Measurements from ENCODE around the gene FXR2. TPM values are rescaled to one million over a fixed set of nuclear protein-coding genes. Genes with fewer than 3 reads are reported as not detected.

FXR2 gene
- total RNA-seq, 1 experiment from 2014 or later, result 60.7 TPM

- peak; percentile 82 for DNase-seq (ENCODE audit: low read depth)
These were observed 41.2 kb downstream of the FXR2 start for GRCh38 chr17:7573324-7574080.

GRCh38 chr17:7572588-7573323 lies 41.9 kb downstream of the FXR2 start:
- DNase-seq (ENCODE audit: low read depth), result peak; percentile 99

- no peak for DNase-seq (ENCODE audit: low read depth)
These were observed 42.4 kb downstream of the FXR2 start for GRCh38 chr17:7572338-7572587.

DNA sequence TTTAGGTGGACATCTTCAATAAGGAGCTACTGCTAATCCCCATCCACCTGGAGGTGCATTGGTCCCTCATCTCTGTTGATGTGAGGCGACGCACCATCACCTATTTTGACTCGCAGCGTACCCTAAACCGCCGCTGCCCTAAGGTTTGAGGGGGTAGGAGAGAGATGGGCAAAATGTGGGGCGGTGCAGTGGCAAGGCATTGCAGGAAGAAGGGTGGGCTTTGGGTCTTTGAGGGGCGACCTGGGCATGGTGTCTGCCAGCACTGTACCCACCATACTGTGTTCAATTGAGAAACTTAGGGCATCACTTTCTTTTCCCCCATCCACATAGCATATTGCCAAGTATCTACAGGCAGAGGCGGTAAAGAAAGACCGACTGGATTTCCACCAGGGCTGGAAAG lies 44.3 kb downstream of the FXR2 start:
- no peak for DNase-seq (ENCODE audit: low read depth)

GRCh38 chr17:7569571-7569970 lies 45.1 kb downstream of the FXR2 start:
- no peak for DNase-seq (ENCODE audit: low read depth)

DNA sequence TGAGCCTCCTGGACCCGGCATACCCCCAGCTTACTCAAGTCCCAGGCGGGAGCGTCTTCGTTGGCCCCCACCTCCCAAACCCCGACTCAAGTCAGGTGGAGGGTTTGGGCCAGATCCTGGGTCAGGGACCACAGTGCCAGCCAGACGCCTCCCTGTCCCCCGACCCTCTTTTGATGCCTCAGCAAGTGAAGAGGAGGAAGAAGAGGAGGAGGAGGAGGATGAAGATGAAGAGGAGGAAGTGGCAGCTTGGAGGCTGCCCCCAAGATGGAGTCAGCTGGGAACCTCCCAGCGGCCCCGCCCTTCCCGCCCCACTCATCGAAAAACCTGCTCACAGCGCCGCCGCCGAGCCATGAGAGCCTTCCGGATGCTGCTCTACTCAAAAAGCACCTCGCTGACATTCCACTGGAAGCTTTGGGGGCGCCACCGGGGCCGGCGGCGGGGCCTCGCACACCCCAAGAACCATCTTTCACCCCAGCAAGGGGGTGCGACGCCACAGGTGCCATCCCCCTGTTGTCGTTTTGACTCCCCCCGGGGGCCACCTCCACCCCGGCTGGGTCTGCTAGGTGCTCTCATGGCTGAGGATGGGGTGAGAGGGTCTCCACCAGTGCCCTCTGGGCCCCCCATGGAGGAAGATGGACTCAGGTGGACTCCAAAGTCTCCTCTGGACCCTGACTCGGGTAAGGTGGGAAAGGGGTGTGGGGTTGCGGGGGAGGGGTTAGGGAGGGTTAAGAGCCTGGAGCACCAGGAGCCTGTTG lies 51.4 kb downstream of the FXR2 start:
- no peak for DNase-seq (ENCODE audit: low read depth)

GRCh38 chr17:7562208-7562605 lies 52.5 kb downstream of the FXR2 start:
- DNase-seq (ENCODE audit: low read depth), result no peak

GRCh38 chr17:7561589-7562207 lies 53.0 kb downstream of the FXR2 start, which contains the start of gene SENP3:
Gene SENP3 (plus strand): TSS chr17:7561919. CDS start chr17:7563077, 1,158 bp downstream.
- peak; percentile 79 for DNase-seq (ENCODE audit: low read depth)

- peak; percentile 85 for DNase-seq (ENCODE audit: low read depth)
These were observed 53.6 kb downstream of the FXR2 start for GRCh38 chr17:7561028-7561575.

DNA sequence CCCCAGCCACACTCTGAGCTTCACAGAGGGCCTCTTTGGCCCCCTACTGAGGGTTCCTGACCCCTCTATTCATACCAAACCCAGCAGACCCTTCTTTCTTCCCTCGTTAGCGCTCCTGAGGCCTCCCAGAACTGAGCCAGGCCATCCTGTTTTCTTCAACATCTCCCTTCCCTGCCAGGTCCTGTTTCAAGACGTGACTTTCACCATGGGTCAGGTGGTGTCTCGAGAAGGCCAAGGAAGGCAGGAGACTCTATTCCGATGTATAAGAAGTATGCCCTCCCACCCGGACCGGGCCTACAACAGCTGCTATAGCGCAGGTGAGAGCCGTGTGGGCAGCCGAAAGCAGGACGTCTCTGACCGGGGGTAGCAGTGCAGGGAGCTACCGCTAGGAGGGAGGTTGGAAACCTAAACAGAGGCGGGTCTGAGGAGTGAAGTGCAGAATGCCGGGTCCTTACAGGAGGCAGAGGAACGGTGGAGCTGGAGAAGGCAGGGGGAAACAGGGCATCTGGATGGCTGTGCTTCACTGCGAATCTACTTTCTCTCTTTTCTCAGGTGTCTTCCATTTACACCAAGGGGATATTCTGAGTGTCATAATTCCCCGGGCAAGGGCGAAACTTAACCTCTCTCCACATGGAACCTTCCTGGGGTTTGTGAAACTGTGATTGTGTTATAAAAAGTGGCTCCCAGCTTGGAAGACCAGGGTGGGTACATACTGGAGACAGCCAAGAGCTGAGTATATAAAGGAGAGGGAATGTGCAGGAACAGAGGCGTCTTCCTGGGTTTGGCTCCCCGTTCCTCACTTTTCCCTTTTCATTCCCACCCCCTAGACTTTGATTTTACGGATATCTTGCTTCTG lies 54.3 kb downstream of the FXR2 start:
- DNase-seq (ENCODE audit: low read depth), result no peak

GRCh38 chr17:7559320-7560171 lies 55.2 kb downstream of the FXR2 start:
- DNase-seq (ENCODE audit: low read depth), result no peak

GRCh38 chr17:7558544-7559319 lies 56.0 kb downstream of the FXR2 start, which contains the start of gene TNFSF13:
Gene TNFSF13 (plus strand): TSS chr17:7558750. CDS start chr17:7559040, 290 bp downstream.
- no peak for DNase-seq (ENCODE audit: low read depth)

DNA sequence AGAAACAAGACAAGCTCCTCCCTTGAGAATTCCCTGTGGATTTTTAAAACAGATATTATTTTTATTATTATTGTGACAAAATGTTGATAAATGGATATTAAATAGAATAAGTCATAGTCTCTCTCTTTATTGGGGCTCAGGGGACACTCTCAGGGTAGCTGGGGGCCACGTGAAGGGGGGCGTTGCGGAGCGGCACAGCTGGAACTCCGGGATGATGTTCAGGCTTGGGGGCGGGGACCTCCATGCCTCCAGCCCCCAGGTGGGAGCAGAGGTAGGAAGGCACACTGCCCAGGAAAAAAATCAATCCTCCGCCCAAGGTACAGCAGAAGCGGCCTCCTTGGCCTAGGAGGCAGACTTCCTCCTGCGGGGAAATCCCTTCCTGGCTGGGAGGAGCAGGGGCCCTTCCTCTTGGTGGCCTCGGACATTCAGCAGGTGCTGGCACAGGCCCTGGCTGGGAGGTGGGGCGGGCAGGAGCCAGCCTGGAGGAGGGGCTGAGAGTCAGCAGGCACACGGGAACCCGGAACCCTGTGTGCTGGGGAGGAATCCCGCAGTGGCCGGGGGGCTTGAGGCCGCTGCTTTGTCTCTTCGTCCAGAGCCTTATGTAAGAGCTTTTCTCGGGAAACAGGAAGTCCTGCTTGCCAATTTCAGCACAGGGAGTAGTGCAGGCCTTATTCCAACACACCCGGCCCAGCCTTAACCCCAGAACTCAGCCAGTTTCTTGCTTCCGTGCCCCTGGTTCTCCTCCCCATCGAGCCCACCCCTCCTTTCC lies 56.7 kb downstream of the FXR2 start:
- no peak for DNase-seq (ENCODE audit: low read depth)

GRCh38 chr17:7557147-7557764 lies 57.4 kb downstream of the FXR2 start:
- DNase-seq (ENCODE audit: low read depth), result no peak

- no peak for DNase-seq (ENCODE audit: low read depth)
These were observed 58.1 kb downstream of the FXR2 start for GRCh38 chr17:7556627-7557026.

DNA sequence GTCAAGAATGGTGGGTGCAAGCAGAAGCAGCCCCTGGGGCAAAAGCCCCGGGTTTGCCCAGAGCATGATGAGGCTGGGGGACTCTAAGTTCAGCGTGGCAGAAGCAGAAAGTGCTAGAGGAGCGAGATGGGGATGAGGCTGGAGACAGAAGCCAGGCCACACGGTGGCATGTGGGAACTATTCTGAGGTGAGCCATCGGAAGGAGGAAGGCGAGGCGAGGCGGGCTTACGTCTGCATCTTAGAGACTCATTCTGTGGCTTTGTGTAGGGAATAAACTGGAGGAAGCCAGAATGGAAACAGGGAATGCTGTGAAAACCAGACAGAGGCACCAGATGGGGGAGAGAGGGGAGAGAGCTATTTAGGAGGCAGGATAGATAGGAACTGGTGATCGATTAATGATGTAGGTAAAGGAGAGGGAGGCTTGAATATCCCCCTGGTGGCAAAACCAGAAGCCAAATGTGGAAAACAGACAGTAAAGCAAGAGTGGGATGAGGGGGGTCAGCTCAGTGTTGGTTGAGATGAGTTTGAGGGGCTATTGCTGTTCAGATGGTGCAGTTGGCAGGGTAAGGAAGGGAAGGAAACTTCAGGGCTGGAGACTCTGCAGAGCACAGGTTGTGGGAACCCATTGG lies 59.3 kb downstream of the FXR2 start:
- DNase-seq (ENCODE audit: low read depth), result no peak

GRCh38 chr17:7553356-7553755 lies 61.3 kb downstream of the FXR2 start:
- DNase-seq (ENCODE audit: low read depth), result no peak
